ENCODE measurements around the gene HIP1. TPM values are rescaled to one million over a fixed set of nuclear protein-coding genes. Genes with fewer than 3 reads are reported as not detected.
"Not testable (repeated sequence)": the region's sequence is repeated elsewhere in the genome, so short reads cannot be mapped to it uniquely, and the experiment has no call there.

HIP1 gene
- total and polyA plus RNA-seq, 5 experiments from 2014 or later, result 0.13 to 2.1 (median 1.6) TPM

DNA sequence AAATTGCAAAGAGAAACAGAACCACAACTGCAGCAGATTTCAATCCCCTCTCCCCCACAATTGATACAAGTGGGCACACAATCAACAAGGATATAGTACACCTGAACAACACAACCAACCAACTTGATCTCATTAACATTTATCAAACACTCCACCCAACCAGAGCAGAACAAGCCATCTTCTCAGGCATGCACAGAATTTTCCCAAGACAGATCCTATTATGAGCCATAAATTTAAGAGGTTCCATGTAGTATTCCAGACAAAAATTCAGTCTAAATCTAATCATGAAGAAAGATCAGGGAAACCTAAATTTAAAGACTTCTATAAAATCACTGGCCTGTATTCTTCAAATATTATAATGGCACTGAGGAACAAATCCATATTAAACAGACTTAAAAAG, 217.0 kb downstream of the HIP1 start:
- Mint-ChIP-seq H3K27ac (peak overlapping the region in 1 of 10 donors; percentile 56), H3K4me1 (peaks cover 17 to 50% (median 35%) of the 10 kb centered on the region in 4 donors), H3K36me3 (peaks cover 15 to 77% (median 36%) of the 10 kb centered on the region in 3 donors), H3K4me3 (peak overlapping the region in 1 of 10 donors; percentile 13), H3K9me3 (peaks cover 0 to 12% (median 8%) of the 10 kb centered on the region in 9 donors)
- POLR2A ChIA-PET, ATAC-seq, DNase-seq, H3K27me3 Mint-ChIP-seq: not testable (repeated sequence)

DNA sequence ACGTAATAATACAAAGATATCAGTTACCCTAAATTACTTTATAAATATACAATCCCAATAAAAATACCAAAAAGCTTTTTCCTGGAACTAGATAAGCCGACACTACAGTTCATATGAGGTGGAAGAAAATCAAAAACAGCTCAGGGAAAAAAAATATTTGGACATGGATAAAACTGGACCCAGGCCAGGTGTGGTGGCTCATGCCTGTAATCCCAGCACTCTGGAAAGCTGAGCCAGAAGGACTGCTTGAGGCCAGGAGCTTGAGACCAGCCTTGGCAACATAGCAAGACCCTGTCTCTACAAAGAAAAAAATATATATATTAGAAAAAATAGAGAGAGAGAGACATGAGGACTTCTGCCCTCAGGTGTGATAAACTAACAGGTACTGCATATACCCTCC, 219.9 kb downstream of the HIP1 start:
- ATAC-seq, POLR2A ChIA-PET: not testable (repeated sequence)
- H3K4me1 Mint-ChIP-seq, result peaks cover 11 to 29% (median 19%) of the 10 kb centered on the region in 4 donors

DNA sequence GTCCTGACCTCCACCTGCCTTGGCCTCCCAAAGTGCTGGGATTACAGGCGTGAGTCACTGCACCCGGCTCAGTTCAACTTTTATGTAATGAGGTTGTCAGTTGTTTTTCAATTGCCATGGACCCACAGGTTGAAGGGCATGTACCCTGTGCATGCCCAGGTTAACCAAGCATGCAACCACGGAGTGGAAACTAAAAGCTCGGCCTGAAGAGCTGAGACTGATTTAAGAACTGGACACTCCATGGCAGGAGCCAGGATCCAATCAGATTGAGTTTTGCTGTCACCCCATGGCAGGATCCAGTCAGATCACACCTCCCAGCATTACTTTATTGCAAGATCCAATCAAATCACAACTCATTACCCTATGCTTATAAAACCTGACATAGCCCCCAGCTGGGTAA, 229.7 kb downstream of the HIP1 start:
- POLR2A ChIA-PET, H3K4me3 Mint-ChIP-seq, ATAC-seq, H3K4me1 Mint-ChIP-seq, DNase-seq, H3K27ac Mint-ChIP-seq, H3K27me3 Mint-ChIP-seq, H3K9me3 Mint-ChIP-seq: not testable (repeated sequence)
- peaks cover 0 to 20% (median 0%) of the 10 kb centered on the region in 3 donors for H3K36me3 Mint-ChIP-seq

More for the DNA sequence above, 219.9 kb downstream of the HIP1 start:
- DNase-seq, H3K27ac Mint-ChIP-seq, H3K27me3 Mint-ChIP-seq, H3K4me3 Mint-ChIP-seq: not testable (repeated sequence)
- H3K36me3 Mint-ChIP-seq, result peaks cover 15 to 64% (median 31%) of the 10 kb centered on the region in 3 donors
- H3K9me3 Mint-ChIP-seq, result peaks cover 0 to 12% (median 8%) of the 10 kb centered on the region in 9 donors

DNA sequence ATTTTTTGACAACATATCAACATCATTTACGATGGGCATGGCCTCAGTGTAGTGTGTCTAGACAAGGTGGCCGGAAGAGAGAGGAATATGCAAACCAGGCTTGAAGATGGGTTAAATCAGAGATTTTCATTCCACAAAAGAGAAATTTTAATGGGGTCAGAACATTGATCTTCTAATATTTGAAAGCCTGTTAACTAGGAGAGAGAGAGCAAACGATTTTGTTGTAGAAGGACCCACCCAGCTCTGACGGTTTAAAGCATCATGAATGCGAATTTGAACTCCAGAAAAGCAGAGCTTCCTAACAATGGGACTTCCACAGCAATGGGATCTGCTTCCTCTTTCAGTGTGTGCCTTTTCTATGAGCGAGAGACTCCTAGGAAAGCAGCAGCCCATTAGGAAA, 246.7 kb downstream of the HIP1 start, which contains the start of gene SPDYE5:
TSS of gene SPDYE5 (plus strand) at position 301 of the 400 bp plus-strand sequence. CDS start 1,728 bp downstream, outside the sequence.
- H3K4me3 Mint-ChIP-seq, DNase-seq, H3K27me3 Mint-ChIP-seq, H3K9me3 Mint-ChIP-seq, POLR2A ChIA-PET, ATAC-seq, H3K36me3 Mint-ChIP-seq, H3K4me1 Mint-ChIP-seq: not testable (repeated sequence)
- peak within 1 kb of the TSS in 2 of 10 donors; percentile 40 to 48 for H3K27ac Mint-ChIP-seq

DNA sequence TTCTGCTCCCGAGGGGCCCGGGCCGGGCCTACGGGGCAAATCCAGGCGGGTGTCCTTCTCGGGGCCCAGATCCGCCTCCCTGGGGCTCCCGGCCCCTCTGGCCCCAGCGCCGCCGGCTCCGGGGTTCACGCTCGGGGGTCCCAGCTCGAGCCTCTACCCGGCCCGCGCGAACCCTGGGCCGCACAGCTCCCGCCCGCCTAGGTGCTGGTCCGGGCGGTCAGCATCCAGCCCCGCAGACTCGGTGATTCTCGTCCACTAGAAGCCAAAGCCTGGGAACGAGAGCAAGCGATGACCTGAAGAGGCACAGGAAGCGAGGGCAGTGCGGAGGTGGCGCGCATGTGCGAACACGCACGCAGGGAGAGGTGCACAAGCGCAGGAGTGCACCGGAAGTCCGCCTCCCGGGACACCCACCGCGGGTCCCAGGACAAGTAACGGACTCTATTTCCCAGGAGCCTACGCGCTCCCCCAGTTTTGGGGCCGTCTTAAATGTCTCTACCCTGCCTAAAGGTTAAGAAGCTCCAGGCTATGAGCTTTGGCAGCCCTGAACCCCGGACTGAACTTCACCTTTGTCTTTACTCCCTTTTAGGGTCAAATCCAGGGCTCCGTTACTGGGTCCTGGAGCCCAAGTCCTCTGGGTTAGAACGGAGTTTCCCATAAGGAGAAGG, 252.6 kb downstream of the HIP1 start, which contains the start of gene POM121C:
TSS of gene POM121C (minus strand) at position 321 of the 665 bp plus-strand sequence. CDS start 44,803 bp downstream, outside the sequence.
- Mint-ChIP-seq H3K4me1 (peaks cover 6 to 25% (median 15%) of the 10 kb centered on the region in 4 donors), H3K27ac (peak within 1 kb of the TSS; percentile 66 to 91 (median 84)), H3K4me3 (peak within 1 kb of the TSS; percentile 82 to 94 (median 89)), H3K36me3 (peaks cover 0 to 20% (median 4%) of the 10 kb centered on the region in 3 donors)
- H3K27me3 Mint-ChIP-seq, H3K9me3 Mint-ChIP-seq, POLR2A ChIA-PET: not testable (repeated sequence)
- DNase-seq (peak; percentile 71 to 93 (median 80)), ATAC-seq (peak; percentile 99)

DNA sequence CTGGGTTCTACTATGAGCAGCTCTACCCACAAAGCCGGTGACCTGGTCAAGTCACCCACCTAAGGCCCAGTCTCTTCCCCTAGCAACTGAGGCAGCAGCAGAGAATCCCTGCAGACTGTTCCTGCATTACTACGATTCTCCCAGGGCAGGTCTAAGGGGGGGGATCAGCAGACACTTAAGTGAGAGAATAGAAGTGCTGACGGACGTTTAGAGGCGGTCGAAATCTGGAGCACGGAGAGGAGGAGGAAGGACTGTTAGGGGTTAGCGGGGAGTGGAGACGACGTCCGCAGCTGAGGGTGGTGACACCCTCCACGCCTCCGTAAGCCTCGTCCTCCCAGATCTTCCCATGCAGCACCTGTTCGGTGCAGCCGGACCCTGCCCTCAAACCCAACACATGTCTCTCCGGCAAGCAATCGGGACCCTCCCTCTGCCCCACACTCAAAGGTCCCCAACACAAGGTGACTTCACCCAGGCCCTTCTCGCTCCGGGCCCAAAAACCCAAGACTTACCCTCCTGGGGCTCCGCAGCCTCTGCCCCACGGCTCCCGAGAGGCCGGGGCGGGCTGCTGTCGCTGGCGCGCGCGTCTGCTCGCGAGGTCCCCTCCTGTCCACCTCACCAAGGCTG, 253.3 kb downstream of the HIP1 start:
- H3K4me1 Mint-ChIP-seq, result peaks cover 6 to 25% (median 15%) of the 10 kb centered on the region in 4 donors
- H3K27ac Mint-ChIP-seq, result peak overlapping the region; percentile 66 to 89 (median 84)
- peaks cover 0 to 20% (median 4%) of the 10 kb centered on the region in 3 donors for H3K36me3 Mint-ChIP-seq
- H3K4me3 Mint-ChIP-seq, result peak overlapping the region; percentile 82 to 94 (median 89)
- H3K9me3 Mint-ChIP-seq, POLR2A ChIA-PET, H3K27me3 Mint-ChIP-seq: not testable (repeated sequence)
- peak in 1 of 2 donors; percentile 34 for ATAC-seq
- peak in 2 of 10 donors; percentile 3 to 16 for DNase-seq

Other genes starting within 250 kb of the HIP1 start
- under 1 TPM in 1 of 2 experiments, not detected in 1; 0.26 TPM for gene SPDYE5, start 246.6 kb downstream of the HIP1 start, total RNA-seq
- under 1 TPM in 1 of 3 donors, not detected in 2; 0.10 TPM for gene SPDYE5, start 246.6 kb downstream of the HIP1 start, polyA plus RNA-seq
- not detected for gene CCL26, start 33.3 kb upstream of the HIP1 start, total RNA-seq
- gene CCL26, start 33.3 kb upstream of the HIP1 start, polyA plus RNA-seq, result not detected
- not detected for gene CCL24, start 74.9 kb upstream of the HIP1 start, total RNA-seq
- not detected for gene CCL24, start 74.9 kb upstream of the HIP1 start, polyA plus RNA-seq
- 10 to 100 TPM; 47.1 to 49.8 TPM for gene RHBDD2, start 140.1 kb upstream of the HIP1 start, total RNA-seq
- gene RHBDD2, start 140.1 kb upstream of the HIP1 start, polyA plus RNA-seq, result 10 to 100 TPM; 73.7 to 89.0 (median 73.7) TPM
- gene POR, start 176.2 kb upstream of the HIP1 start, total RNA-seq, result 10 to 100 TPM; 74.4 to 80.3 TPM
- gene POR, start 176.2 kb upstream of the HIP1 start, polyA plus RNA-seq, result 10 to 100 TPM; 32.6 to 51.0 (median 45.2) TPM

All from naive thymus-derived CD8-positive, alpha-beta T cell (primary cell).